Ramos (cell line): Measurements from ENCODE around the gene CFAP206.
"Not testable (repeated sequence)": the region's sequence is repeated elsewhere in the genome, so short reads cannot be mapped to it uniquely, and the experiment has no call there.

Source experiments
- in situ Hi-C: fragments of 300-500 bp; cut with MboI; formaldehyde crosslinking; loops from one replicate; pipeline ENCODE4 v1.14.3; 2022; ENCODE audit warnings: low sequenced_read_pairs; ENCODE audit not compliant: unreplicated experiment

The CFAP206 gene

GRCh38 chr6:87419266-87419665 is 11.5 kb downstream of the CFAP206 start:
- in situ Hi-C loops = no loop called here

GRCh38 chr6:87420360-87420759 is 12.6 kb downstream of the CFAP206 start:
- in situ Hi-C loops = no loop called here

GRCh38 chr6:87421576-87421975 is 13.8 kb downstream of the CFAP206 start:
- in situ Hi-C loops = no loop called here

- in situ Hi-C loops = no loop called here
Measured at GRCh38 chr6:87426789-87427188, 19.0 kb downstream of the CFAP206 start.

GRCh38 chr6:87430499-87430898 is 22.7 kb downstream of the CFAP206 start:
- in situ Hi-C loops = no loop called here

- in situ Hi-C loops = no loop called here
Measured at GRCh38 chr6:87431263-87431662, 23.5 kb downstream of the CFAP206 start.

GRCh38 chr6:87436435-87436834 is 28.7 kb downstream of the CFAP206 start:
- in situ Hi-C loops = no loop called here

GRCh38 chr6:87441711-87442110 is 33.9 kb downstream of the CFAP206 start:
- in situ Hi-C loops = no loop called here

GRCh38 chr6:87444362-87444761 is 36.6 kb downstream of the CFAP206 start:
- in situ Hi-C loops = no loop called here

GRCh38 chr6:87465051-87465450 is 57.3 kb downstream of the CFAP206 start:
- in situ Hi-C loops = no loop called here

- in situ Hi-C loops = no loop called here
Measured at GRCh38 chr6:87472525-87473418, 65.0 kb downstream of the CFAP206 start, which contains the start of gene SLC35A1. TSS of gene SLC35A1 (plus strand) at chr6:87472974. CDS start at chr6:87473004, 30 bp downstream.

- in situ Hi-C loops = no loop called here
Measured at GRCh38 chr6:87473419-87473903, 65.7 kb downstream of the CFAP206 start.

GRCh38 chr6:87481931-87482330 is 74.2 kb downstream of the CFAP206 start:
- in situ Hi-C loops = no loop called here

GRCh38 chr6:87482366-87482765 is 74.6 kb downstream of the CFAP206 start:
- in situ Hi-C loops = no loop called here

- in situ Hi-C loops = no loop called here
Measured at GRCh38 chr6:87483929-87484328, 76.2 kb downstream of the CFAP206 start.

GRCh38 chr6:87484491-87484890 is 76.7 kb downstream of the CFAP206 start:
- in situ Hi-C loops = no loop called here

GRCh38 chr6:87487555-87487954 is 79.8 kb downstream of the CFAP206 start:
- in situ Hi-C loops = no loop called here

- in situ Hi-C loops = not testable (repeated sequence)
Measured at GRCh38 chr6:87489326-87489725, 81.6 kb downstream of the CFAP206 start.

GRCh38 chr6:87494761-87495422 is 87.1 kb downstream of the CFAP206 start:
- in situ Hi-C loops = no loop called here

GRCh38 chr6:87498048-87498447 is 90.3 kb downstream of the CFAP206 start:
- in situ Hi-C loops = no loop called here
